CD4-positive, alpha-beta T cell treated with Interleukin-6 for 4 hours (primary cell): Measurements from ENCODE around the gene FHIT.
"Not testable (repeated sequence)": the region's sequence is repeated elsewhere in the genome, so short reads cannot be mapped to it uniquely, and the experiment has no call there.

ENCODE experiments used
- DNase-seq: peaks from one replicate; pipeline ENCODE4 v3.0.0-alpha.2; 2020; ENCODE audit warnings: mixed read lengths

The FHIT gene

GRCh38 chr3:61094608-61095007 lies 156.6 kb downstream of the FHIT start:
- DNase-seq = no peak

GRCh38 chr3:61093364-61093763 lies 157.9 kb downstream of the FHIT start:
- DNase-seq = no peak

GRCh38 chr3:61092870-61093269 lies 158.4 kb downstream of the FHIT start:
- DNase-seq = no peak

GRCh38 chr3:61090389-61091169 lies 160.7 kb downstream of the FHIT start:
- no peak for DNase-seq

- no peak for DNase-seq
Observed at GRCh38 chr3:61087465-61087864, 163.8 kb downstream of the FHIT start.

- DNase-seq = no peak
Observed at GRCh38 chr3:61081554-61081953, 169.7 kb downstream of the FHIT start.

- DNase-seq = no peak
Observed at GRCh38 chr3:61080737-61081445, 170.4 kb downstream of the FHIT start.

- no peak for DNase-seq
Observed at GRCh38 chr3:61078048-61078752, 173.1 kb downstream of the FHIT start.

- DNase-seq = no peak
Observed at GRCh38 chr3:61077551-61077950, 173.7 kb downstream of the FHIT start.

GRCh38 chr3:61074783-61075182 lies 176.5 kb downstream of the FHIT start:
- no peak for DNase-seq

GRCh38 chr3:61073566-61074165 lies 177.6 kb downstream of the FHIT start:
- no peak for DNase-seq

- DNase-seq = no peak
Observed at GRCh38 chr3:61068084-61068483, 183.2 kb downstream of the FHIT start.

- no peak for DNase-seq
Observed at GRCh38 chr3:61066800-61067199, 184.5 kb downstream of the FHIT start.

GRCh38 chr3:61066222-61066621 lies 185.0 kb downstream of the FHIT start:
- not testable (repeated sequence) for DNase-seq

GRCh38 chr3:61065451-61066011 lies 185.7 kb downstream of the FHIT start:
- no peak for DNase-seq

GRCh38 chr3:61061092-61061723 lies 190.0 kb downstream of the FHIT start:
- no peak for DNase-seq

- DNase-seq = no peak
Observed at GRCh38 chr3:61060411-61060861, 190.8 kb downstream of the FHIT start.

GRCh38 chr3:61058836-61059235 lies 192.4 kb downstream of the FHIT start:
- DNase-seq = no peak

- DNase-seq = no peak
Observed at GRCh38 chr3:61057464-61057863, 193.8 kb downstream of the FHIT start.

GRCh38 chr3:61055447-61055846 lies 195.8 kb downstream of the FHIT start:
- DNase-seq = no peak

GRCh38 chr3:61053781-61054496 lies 197.3 kb downstream of the FHIT start:
- no peak for DNase-seq

GRCh38 chr3:61052851-61053250 lies 198.4 kb downstream of the FHIT start:
- DNase-seq = no peak
